Measurements from ENCODE around the gene CHRNA4.

CHRNA4 gene

GRCh38 chr20:63351811-63352591 is 9.1 kb downstream of the CHRNA4 start:
- DNase-seq (ENCODE audit: low spot score), result no peak
- Histone ChIP-seq H3K27me3 (ENCODE audit: insufficient read depth, poor library complexity, severe bottlenecking) (peaks cover 4% of the 10 kb centered on the region), H3K9me3 (ENCODE audit: severe bottlenecking) (no peaks in the 10 kb centered on the region), H3K4me1 (ENCODE audit: insufficient read depth, poor library complexity, severe bottlenecking) (no peaks in the 10 kb centered on the region), H3K27ac (ENCODE audit: poor library complexity, severe bottlenecking) (no peak overlapping the region), H3K36me3 (ENCODE audit: low read depth) (no peaks in the 10 kb centered on the region), H3K4me3 (ENCODE audit: severe bottlenecking) (no peak overlapping the region)
- peak; percentile 14; the same call in 1 of the 3 replicates for ATAC-seq (ENCODE audit: low read depth)
- no peak for TF ChIP-seq CTCF (IDR thresholded peaks at IDR 0.05; ENCODE audit: poor library complexity, severe bottlenecking)

- ATAC-seq (ENCODE audit: low read depth), result no peak
Measured at GRCh38 chr20:63351326-63351700, 9.8 kb downstream of the CHRNA4 start.

GRCh38 chr20:63350597-63351325 is 10.4 kb downstream of the CHRNA4 start:
- ATAC-seq (ENCODE audit: low read depth), result no peak
- Histone ChIP-seq H3K36me3 (ENCODE audit: low read depth) (no peaks in the 10 kb centered on the region), H3K4me3 (ENCODE audit: severe bottlenecking) (no peak overlapping the region), H3K27me3 (ENCODE audit: insufficient read depth, poor library complexity, severe bottlenecking) (peaks cover 12% of the 10 kb centered on the region), H3K9me3 (ENCODE audit: severe bottlenecking) (no peaks in the 10 kb centered on the region), H3K27ac (ENCODE audit: poor library complexity, severe bottlenecking) (no peak overlapping the region), H3K4me1 (ENCODE audit: insufficient read depth, poor library complexity, severe bottlenecking) (no peaks in the 10 kb centered on the region)
- no peak for TF ChIP-seq CTCF (IDR thresholded peaks at IDR 0.05; ENCODE audit: poor library complexity, severe bottlenecking)
- DNase-seq (ENCODE audit: low spot score), result no peak

More at GRCh38 chr20:63351326-63351700, 9.8 kb downstream of the CHRNA4 start:
- H3K4me3 ChIP-seq (ENCODE audit: severe bottlenecking), result no peak overlapping the region
- no peak overlapping the region for H3K27ac ChIP-seq (ENCODE audit: poor library complexity, severe bottlenecking)
- H3K27me3 ChIP-seq (ENCODE audit: insufficient read depth, poor library complexity, severe bottlenecking), result peaks cover 6% of the 10 kb centered on the region
- TF ChIP-seq CTCF (IDR thresholded peaks at IDR 0.05; ENCODE audit: poor library complexity, severe bottlenecking), result no peak
- DNase-seq (ENCODE audit: low spot score), result no peak
- no peaks in the 10 kb centered on the region for H3K9me3 ChIP-seq (ENCODE audit: severe bottlenecking)
- no peaks in the 10 kb centered on the region for H3K36me3 ChIP-seq (ENCODE audit: low read depth)
- H3K4me1 ChIP-seq (ENCODE audit: insufficient read depth, poor library complexity, severe bottlenecking), result no peaks in the 10 kb centered on the region

- H3K27me3 ChIP-seq (ENCODE audit: insufficient read depth, poor library complexity, severe bottlenecking), result peaks cover 17% of the 10 kb centered on the region
- ATAC-seq (ENCODE audit: low read depth), result no peak
Measured at GRCh38 chr20:63350196-63350595, 11.0 kb downstream of the CHRNA4 start.

More at GRCh38 chr20:63350196-63350595, 11.0 kb downstream of the CHRNA4 start:
- Histone ChIP-seq H3K4me1 (ENCODE audit: insufficient read depth, poor library complexity, severe bottlenecking) (no peaks in the 10 kb centered on the region), H3K4me3 (ENCODE audit: severe bottlenecking) (no peak overlapping the region), H3K9me3 (ENCODE audit: severe bottlenecking) (no peaks in the 10 kb centered on the region), H3K27ac (ENCODE audit: poor library complexity, severe bottlenecking) (no peak overlapping the region), H3K36me3 (ENCODE audit: low read depth) (no peaks in the 10 kb centered on the region)
- DNase-seq (ENCODE audit: low spot score), result no peak
- no peak for TF ChIP-seq CTCF (IDR thresholded peaks at IDR 0.05; ENCODE audit: poor library complexity, severe bottlenecking)

Measured in RWPE2 (cell line).